ENCODE measurements around the gene RFLNA.

The RFLNA gene

GRCh38 chr12:124338876-124339603, 44.1 kb downstream of the RFLNA start:
- no peak for DNase-seq

DNA sequence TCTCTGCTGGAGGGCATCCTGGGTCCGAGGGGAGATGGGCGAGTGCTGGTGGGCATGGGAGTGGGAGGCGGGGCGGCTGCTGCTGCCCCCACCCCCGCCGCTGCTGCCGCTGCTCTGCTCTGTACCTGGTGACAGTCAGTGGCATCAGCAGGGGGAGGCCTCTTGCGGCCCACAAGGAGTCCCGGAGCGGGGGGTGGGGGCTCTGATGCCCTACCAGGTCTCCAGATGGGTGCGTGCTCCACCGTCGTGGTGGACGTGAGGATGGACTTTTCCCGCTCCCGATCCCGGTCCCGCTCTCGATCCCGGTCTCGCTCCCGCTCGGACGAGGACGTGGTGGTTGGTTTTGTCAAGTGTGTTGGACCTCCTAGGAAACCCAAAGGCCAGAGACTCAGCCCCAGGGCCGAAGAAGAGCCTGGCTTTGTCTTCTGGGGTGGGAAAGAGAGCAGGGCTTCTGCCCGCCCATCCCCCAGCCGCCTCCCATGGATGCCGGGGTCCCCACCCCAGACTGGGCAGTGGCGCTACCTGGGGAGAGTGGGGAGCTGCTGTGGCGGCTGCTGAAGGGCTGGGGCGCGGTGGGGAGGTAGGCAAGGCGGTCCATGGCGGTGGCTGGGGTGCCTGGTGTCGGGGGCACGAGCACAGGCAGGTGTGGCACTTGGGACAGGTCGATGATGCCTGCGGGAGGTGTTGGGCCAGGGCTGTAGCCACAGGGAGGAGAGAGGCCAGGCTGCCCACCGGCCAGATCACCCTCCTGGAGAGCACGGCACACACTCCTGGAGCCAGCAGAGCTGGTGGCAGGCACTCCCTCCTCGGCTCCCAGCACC, 45.4 kb downstream of the RFLNA start:
- DNase-seq, result no peak

DNA sequence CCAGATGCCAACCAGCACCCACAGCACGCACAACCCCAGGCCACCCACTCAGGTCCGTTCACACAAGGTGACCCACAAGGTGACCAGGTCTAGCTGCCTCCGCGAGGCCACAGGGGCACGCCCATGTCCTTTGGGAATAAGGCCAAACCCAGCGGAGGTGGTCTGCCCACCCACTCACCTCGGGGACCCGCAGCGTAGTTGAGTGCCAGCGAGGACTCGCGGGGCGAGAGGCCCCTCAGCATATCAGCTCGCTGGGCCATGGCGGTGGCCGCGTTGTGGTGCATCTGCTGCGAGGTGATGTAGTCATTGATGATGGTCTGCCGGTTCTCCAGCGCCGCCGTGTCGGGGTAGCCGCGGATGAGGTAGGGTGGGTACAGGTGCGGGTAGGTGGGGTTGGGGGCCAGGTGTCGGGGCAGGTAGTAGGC, 46.8 kb downstream of the RFLNA start:
- DNase-seq, result no peak

GRCh38 chr12:124344022-124344421, 49.1 kb downstream of the RFLNA start:
- DNase-seq, result no peak

- DNase-seq, result no peak
Measured at GRCh38 chr12:124344526-124344925, 49.6 kb downstream of the RFLNA start.

GRCh38 chr12:124345795-124346194, 50.9 kb downstream of the RFLNA start:
- no peak for DNase-seq

GRCh38 chr12:124346425-124347168, 51.7 kb downstream of the RFLNA start:
- DNase-seq, result no peak

GRCh38 chr12:124347335-124347734, 52.4 kb downstream of the RFLNA start:
- no peak for DNase-seq

- no peak for DNase-seq
Measured at GRCh38 chr12:124347805-124348658, 53.1 kb downstream of the RFLNA start.

- DNase-seq, result no peak
Measured at GRCh38 chr12:124348659-124349380, 53.9 kb downstream of the RFLNA start.

DNA sequence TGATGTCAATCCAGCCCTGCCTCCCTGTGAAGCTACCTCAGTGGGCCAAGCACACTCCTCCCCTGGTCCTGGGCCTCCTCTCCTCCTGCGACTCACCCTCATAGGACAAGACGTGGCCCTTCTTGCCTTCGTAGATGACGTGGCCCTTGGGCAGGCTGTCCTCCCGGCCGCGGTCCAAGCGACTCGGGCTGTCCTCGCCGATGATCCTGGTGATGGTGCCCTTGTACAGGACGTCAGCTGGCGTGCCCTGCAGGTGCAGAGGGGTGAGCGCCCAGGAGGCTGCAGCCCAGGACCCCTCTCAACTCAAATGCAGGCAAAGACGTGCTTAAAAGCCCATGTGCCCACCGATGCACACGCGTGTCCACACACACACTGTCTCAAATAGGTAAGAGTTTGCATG, 55.6 kb downstream of the RFLNA start:
- no peak for DNase-seq

DNA sequence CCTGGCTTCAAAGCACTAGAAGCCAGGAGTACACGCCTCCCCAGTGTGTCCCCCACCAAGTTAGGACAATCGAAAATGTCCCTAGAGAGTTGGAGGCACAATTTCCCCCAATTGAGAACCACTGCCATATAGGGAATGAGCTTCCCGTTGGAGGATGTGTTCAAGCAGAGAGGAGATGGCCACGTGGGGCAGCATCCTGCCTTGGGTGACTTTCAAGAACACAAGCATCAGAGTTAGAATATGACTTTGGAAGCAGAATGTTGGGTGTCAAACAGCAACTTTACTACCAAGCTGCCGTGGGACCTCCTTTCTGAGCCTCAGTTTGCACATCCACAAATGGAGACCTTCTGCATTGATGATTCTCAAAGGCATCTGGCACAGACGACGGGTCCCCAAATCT, 56.5 kb downstream of the RFLNA start:
- no peak for DNase-seq

DNA sequence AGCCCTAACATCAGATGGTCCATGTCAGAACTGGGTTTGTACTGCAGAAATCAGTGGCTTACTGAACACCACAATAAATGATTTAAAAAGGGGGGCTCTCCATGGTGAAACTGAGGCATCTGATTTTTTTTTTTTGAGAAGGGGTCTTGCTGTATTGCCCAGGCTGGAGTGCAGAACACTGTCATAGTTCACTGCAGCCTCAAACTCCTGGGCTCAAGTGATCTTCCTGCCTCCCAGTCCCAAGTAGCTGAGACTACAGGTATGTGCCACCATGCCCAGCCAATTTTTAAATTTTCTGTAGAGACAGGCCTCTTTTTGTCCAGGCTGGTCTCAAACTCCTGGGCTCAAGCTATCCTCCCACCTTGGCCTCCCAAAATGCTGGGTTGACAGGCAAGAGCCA, 57.4 kb downstream of the RFLNA start:
- DNase-seq, result no peak

GRCh38 chr12:124352839-124353238, 57.9 kb downstream of the RFLNA start:
- no peak for DNase-seq

DNA sequence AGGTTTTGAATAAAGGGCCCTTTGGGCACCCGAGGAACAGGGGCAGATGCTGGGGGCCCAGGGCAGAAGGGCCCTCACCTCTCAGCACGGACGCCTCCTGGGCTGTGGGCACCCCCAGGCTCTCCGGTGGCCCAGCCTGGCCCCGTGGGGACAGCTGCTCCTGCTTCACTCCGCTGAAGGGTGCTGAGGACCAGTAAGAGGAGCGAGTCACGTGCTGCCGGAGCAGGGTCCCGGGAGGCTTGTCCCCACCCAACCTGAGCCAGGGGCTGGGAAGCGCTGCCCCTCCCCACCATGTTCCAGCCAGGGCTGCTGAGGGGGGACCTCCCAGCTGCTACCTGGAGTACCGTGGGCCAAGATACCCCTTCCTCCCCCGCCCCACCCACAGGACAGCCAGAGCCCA, 59.5 kb downstream of the RFLNA start:
- DNase-seq, result no peak

GRCh38 chr12:124356221-124356620, 61.3 kb downstream of the RFLNA start:
- DNase-seq, result no peak

DNA sequence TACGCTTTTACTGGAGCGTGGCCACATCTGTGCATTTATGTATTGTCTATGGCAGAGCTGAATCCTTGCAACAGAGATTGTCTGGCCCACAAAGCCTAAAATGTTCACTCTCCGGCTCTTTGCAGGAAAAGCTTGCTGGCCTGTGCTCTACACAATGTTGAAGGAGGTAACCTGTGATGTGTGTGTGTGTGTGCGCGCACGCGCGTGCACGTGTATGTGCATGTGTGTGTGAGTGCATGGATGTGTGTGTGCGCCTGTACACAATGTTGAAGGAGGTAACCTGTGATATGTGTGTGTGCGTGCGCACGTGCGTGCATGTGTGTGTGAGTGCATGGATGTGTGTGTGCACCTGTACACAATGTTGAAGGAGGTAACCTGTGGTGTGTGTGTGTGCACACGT, 62.7 kb downstream of the RFLNA start:
- no peak for DNase-seq

- no peak for DNase-seq
Measured at GRCh38 chr12:124358572-124358971, 63.7 kb downstream of the RFLNA start.

- peak; percentile 81 for DNase-seq
Measured at GRCh38 chr12:124359671-124360581, 65.0 kb downstream of the RFLNA start.

- no peak for DNase-seq
Measured at GRCh38 chr12:124361074-124361970, 66.4 kb downstream of the RFLNA start.
